HEK293 (cell line): ENCODE data around the gene ERBB4.

Experiments
- BCL11B ChIP-seq: fragments of 450-650 bp; formaldehyde crosslinking; IDR thresholded peaks from 2 replicates; pipeline ENCODE4 v1.5.1; 2016; ENCODE audit warnings: low read depth, missing biosample characterization, missing genetic modification characterization
- FEZF1 ChIP-seq: fragments of 450-650 bp; formaldehyde crosslinking; IDR thresholded peaks from 2 replicates; pipeline ENCODE4 v1.5.1; 2016; ENCODE audit warnings: missing biosample characterization, missing genetic modification characterization
- KLF16 ChIP-seq: fragments of 450-650 bp; formaldehyde crosslinking; IDR thresholded peaks from 2 replicates; pipeline ENCODE4 v1.5.1; 2017; ENCODE audit warnings: missing biosample characterization, missing genetic modification characterization
- KLF8 ChIP-seq: fragments of 450-650 bp; formaldehyde crosslinking; IDR thresholded peaks from 2 replicates; pipeline ENCODE4 v1.5.1; 2016; ENCODE audit warnings: missing biosample characterization, missing genetic modification characterization
- ZFP69B ChIP-seq: fragments of 450-650 bp; formaldehyde crosslinking; IDR thresholded peaks from 2 replicates; pipeline ENCODE4 v1.5.1; 2016; ENCODE audit warnings: missing biosample characterization, missing genetic modification characterization
- ZNF146 ChIP-seq: fragments of 450-650 bp; formaldehyde crosslinking; IDR thresholded peaks from 2 replicates; pipeline ENCODE4 v1.5.1; 2016; ENCODE audit warnings: missing biosample characterization, missing genetic modification characterization
- ZNF221 ChIP-seq: fragments of 450-650 bp; formaldehyde crosslinking; IDR thresholded peaks from 2 replicates; pipeline ENCODE4 v1.5.1; 2017; ENCODE audit warnings: missing biosample characterization, missing genetic modification characterization, borderline replicate concordance
- ZNF423 ChIP-seq: fragments of 450-650 bp; formaldehyde crosslinking; IDR thresholded peaks from 2 replicates; pipeline ENCODE4 v1.5.1; 2016; ENCODE audit warnings: missing biosample characterization, missing genetic modification characterization
- ZNF529 ChIP-seq: fragments of 450-650 bp; formaldehyde crosslinking; IDR thresholded peaks from 2 replicates; pipeline ENCODE4 v1.5.1; 2017; ENCODE audit warnings: missing genetic modification characterization, missing biosample characterization; ENCODE audit not compliant: insufficient replicate concordance
- ZNF548 ChIP-seq: fragments of 450-650 bp; formaldehyde crosslinking; IDR thresholded peaks from 2 replicates; pipeline ENCODE4 v1.5.1; 2016; ENCODE audit warnings: missing biosample characterization, missing genetic modification characterization
- ZNF610 ChIP-seq: fragments of 450-650 bp; formaldehyde crosslinking; IDR thresholded peaks from 2 replicates; pipeline ENCODE4 v1.5.1; 2016; ENCODE audit warnings: missing biosample characterization, missing genetic modification characterization, borderline replicate concordance
- ZNF843 ChIP-seq: fragments of 450-650 bp; formaldehyde crosslinking; IDR thresholded peaks from 2 replicates; pipeline ENCODE4 v1.5.1; 2016; ENCODE audit warnings: missing biosample characterization, missing genetic modification characterization
- ZXDB ChIP-seq: fragments of 450-650 bp; formaldehyde crosslinking; IDR thresholded peaks from 2 replicates; pipeline ENCODE4 v1.5.1; 2016; ENCODE audit warnings: missing biosample characterization, missing genetic modification characterization
- TF ChIP-seq, protein P1 (sequence below): fragments of 450-650 bp; formaldehyde crosslinking; IDR thresholded peaks from 2 replicates; pipeline ENCODE4 v1.5.1; 2016; ENCODE audit warnings: missing biosample characterization, missing genetic modification characterization, borderline replicate concordance
- TF ChIP-seq, protein P2 (sequence below): fragments of 450-650 bp; formaldehyde crosslinking; IDR thresholded peaks from 2 replicates; pipeline ENCODE4 v1.5.1; 2016; ENCODE audit warnings: missing biosample characterization, missing genetic modification characterization, borderline replicate concordance
- TF ChIP-seq, protein P3 (sequence below): fragments of 450-650 bp; formaldehyde crosslinking; IDR thresholded peaks from 2 replicates; pipeline ENCODE4 v1.5.1; 2016; ENCODE audit warnings: missing biosample characterization, missing genetic modification characterization
- TF ChIP-seq, protein P4 (sequence below): fragments of 450-650 bp; formaldehyde crosslinking; IDR thresholded peaks from 2 replicates; pipeline ENCODE4 v1.5.1; 2016; ENCODE audit warnings: missing biosample characterization, missing genetic modification characterization
- TF ChIP-seq, protein P5 (sequence below): fragments of 450-650 bp; formaldehyde crosslinking; conservative IDR thresholded peaks from 2 replicates; pipeline ENCODE4 v1.5.1; 2016; ENCODE audit warnings: low read depth, missing biosample characterization, missing genetic modification characterization
- TF ChIP-seq, protein P6 (sequence below): fragments of 450-650 bp; IDR thresholded peaks from 2 replicates; pipeline ENCODE4 v1.5.1; 2018; ENCODE audit warnings: missing biosample characterization, mild to moderate bottlenecking, missing genetic modification characterization

Gene ERBB4

DNA sequence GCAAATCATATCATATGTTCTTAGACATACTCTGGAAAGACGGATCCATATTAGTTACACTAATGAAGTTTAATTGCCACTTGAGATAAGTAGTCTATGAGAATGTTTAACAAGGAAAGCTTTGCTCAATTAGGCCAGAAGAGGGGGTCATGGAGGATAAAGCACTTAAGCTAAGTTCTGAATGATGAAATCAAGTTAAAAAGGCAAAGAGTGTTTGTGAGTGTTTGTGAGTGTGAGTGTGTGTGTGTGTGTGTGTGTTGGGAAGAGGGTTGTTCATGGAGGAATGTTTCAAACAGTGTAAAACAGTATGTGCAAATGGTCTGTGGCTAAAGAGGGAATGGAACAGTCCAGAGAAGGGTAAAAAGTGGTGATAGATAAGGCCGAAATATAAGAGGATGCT is 360.9 kb downstream of the ERBB4 start (continued):
- TF ChIP-seq, protein P1, sequence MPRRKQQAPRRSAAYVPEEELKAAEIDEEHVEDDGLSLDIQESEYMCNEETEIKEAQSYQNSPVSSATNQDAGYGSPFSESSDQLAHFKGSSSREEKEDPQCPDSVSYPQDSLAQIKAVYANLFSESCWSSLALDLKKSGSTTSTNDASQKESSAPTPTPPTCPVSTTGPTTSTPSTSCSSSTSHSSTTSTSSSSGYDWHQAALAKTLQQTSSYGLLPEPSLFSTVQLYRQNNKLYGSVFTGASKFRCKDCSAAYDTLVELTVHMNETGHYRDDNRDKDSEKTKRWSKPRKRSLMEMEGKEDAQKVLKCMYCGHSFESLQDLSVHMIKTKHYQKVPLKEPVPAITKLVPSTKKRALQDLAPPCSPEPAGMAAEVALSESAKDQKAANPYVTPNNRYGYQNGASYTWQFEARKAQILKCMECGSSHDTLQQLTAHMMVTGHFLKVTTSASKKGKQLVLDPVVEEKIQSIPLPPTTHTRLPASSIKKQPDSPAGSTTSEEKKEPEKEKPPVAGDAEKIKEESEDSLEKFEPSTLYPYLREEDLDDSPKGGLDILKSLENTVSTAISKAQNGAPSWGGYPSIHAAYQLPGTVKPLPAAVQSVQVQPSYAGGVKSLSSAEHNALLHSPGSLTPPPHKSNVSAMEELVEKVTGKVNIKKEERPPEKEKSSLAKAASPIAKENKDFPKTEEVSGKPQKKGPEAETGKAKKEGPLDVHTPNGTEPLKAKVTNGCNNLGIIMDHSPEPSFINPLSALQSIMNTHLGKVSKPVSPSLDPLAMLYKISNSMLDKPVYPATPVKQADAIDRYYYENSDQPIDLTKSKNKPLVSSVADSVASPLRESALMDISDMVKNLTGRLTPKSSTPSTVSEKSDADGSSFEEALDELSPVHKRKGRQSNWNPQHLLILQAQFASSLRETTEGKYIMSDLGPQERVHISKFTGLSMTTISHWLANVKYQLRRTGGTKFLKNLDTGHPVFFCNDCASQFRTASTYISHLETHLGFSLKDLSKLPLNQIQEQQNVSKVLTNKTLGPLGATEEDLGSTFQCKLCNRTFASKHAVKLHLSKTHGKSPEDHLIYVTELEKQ (tag by site-specific recombination) = peak; percentile 66; the same call in 1 of the 2 replicates
- peak; percentile 58 for TF ChIP-seq ZXDB (tag by site-specific recombination)
- peak; percentile 69; the same call in 1 of the 2 replicates for TF ChIP-seq BCL11B (tag by site-specific recombination)
- TF ChIP-seq ZNF843 (tag by site-specific recombination) = peak; percentile 87
- TF ChIP-seq, protein P2, sequence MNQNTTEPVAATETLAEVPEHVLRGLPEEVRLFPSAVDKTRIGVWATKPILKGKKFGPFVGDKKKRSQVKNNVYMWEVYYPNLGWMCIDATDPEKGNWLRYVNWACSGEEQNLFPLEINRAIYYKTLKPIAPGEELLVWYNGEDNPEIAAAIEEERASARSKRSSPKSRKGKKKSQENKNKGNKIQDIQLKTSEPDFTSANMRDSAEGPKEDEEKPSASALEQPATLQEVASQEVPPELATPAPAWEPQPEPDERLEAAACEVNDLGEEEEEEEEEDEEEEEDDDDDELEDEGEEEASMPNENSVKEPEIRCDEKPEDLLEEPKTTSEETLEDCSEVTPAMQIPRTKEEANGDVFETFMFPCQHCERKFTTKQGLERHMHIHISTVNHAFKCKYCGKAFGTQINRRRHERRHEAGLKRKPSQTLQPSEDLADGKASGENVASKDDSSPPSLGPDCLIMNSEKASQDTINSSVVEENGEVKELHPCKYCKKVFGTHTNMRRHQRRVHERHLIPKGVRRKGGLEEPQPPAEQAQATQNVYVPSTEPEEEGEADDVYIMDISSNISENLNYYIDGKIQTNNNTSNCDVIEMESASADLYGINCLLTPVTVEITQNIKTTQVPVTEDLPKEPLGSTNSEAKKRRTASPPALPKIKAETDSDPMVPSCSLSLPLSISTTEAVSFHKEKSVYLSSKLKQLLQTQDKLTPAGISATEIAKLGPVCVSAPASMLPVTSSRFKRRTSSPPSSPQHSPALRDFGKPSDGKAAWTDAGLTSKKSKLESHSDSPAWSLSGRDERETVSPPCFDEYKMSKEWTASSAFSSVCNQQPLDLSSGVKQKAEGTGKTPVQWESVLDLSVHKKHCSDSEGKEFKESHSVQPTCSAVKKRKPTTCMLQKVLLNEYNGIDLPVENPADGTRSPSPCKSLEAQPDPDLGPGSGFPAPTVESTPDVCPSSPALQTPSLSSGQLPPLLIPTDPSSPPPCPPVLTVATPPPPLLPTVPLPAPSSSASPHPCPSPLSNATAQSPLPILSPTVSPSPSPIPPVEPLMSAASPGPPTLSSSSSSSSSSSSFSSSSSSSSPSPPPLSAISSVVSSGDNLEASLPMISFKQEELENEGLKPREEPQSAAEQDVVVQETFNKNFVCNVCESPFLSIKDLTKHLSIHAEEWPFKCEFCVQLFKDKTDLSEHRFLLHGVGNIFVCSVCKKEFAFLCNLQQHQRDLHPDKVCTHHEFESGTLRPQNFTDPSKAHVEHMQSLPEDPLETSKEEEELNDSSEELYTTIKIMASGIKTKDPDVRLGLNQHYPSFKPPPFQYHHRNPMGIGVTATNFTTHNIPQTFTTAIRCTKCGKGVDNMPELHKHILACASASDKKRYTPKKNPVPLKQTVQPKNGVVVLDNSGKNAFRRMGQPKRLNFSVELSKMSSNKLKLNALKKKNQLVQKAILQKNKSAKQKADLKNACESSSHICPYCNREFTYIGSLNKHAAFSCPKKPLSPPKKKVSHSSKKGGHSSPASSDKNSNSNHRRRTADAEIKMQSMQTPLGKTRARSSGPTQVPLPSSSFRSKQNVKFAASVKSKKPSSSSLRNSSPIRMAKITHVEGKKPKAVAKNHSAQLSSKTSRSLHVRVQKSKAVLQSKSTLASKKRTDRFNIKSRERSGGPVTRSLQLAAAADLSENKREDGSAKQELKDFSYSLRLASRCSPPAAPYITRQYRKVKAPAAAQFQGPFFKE (tag by site-specific recombination) = no peak
- no peak for TF ChIP-seq ZNF221 (tag by site-specific recombination)
- peak; percentile 91 for TF ChIP-seq FEZF1 (tag by site-specific recombination)
- no peak for TF ChIP-seq ZNF146 (tag by site-specific recombination)
- no peak for TF ChIP-seq ZNF548 (tag by site-specific recombination)
- TF ChIP-seq, protein P3, sequence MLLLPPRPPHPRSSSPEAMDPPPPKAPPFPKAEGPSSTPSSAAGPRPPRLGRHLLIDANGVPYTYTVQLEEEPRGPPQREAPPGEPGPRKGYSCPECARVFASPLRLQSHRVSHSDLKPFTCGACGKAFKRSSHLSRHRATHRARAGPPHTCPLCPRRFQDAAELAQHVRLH (tag by site-specific recombination) = peak; percentile 88
- TF ChIP-seq, protein P4, sequence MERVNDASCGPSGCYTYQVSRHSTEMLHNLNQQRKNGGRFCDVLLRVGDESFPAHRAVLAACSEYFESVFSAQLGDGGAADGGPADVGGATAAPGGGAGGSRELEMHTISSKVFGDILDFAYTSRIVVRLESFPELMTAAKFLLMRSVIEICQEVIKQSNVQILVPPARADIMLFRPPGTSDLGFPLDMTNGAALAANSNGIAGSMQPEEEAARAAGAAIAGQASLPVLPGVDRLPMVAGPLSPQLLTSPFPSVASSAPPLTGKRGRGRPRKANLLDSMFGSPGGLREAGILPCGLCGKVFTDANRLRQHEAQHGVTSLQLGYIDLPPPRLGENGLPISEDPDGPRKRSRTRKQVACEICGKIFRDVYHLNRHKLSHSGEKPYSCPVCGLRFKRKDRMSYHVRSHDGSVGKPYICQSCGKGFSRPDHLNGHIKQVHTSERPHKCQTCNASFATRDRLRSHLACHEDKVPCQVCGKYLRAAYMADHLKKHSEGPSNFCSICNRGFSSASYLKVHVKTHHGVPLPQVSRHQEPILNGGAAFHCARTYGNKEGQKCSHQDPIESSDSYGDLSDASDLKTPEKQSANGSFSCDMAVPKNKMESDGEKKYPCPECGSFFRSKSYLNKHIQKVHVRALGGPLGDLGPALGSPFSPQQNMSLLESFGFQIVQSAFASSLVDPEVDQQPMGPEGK (tag by site-specific recombination) = peak; percentile 69
- TF ChIP-seq ZNF423 (tag by site-specific recombination) = no peak
- TF ChIP-seq ZFP69B (tag by site-specific recombination) = peak; percentile 78
- 0 out of 2 replicates have a peak, but pooled peaks have one; percentile 51 for TF ChIP-seq KLF8 (tag by site-specific recombination)
- TF ChIP-seq, protein P5, sequence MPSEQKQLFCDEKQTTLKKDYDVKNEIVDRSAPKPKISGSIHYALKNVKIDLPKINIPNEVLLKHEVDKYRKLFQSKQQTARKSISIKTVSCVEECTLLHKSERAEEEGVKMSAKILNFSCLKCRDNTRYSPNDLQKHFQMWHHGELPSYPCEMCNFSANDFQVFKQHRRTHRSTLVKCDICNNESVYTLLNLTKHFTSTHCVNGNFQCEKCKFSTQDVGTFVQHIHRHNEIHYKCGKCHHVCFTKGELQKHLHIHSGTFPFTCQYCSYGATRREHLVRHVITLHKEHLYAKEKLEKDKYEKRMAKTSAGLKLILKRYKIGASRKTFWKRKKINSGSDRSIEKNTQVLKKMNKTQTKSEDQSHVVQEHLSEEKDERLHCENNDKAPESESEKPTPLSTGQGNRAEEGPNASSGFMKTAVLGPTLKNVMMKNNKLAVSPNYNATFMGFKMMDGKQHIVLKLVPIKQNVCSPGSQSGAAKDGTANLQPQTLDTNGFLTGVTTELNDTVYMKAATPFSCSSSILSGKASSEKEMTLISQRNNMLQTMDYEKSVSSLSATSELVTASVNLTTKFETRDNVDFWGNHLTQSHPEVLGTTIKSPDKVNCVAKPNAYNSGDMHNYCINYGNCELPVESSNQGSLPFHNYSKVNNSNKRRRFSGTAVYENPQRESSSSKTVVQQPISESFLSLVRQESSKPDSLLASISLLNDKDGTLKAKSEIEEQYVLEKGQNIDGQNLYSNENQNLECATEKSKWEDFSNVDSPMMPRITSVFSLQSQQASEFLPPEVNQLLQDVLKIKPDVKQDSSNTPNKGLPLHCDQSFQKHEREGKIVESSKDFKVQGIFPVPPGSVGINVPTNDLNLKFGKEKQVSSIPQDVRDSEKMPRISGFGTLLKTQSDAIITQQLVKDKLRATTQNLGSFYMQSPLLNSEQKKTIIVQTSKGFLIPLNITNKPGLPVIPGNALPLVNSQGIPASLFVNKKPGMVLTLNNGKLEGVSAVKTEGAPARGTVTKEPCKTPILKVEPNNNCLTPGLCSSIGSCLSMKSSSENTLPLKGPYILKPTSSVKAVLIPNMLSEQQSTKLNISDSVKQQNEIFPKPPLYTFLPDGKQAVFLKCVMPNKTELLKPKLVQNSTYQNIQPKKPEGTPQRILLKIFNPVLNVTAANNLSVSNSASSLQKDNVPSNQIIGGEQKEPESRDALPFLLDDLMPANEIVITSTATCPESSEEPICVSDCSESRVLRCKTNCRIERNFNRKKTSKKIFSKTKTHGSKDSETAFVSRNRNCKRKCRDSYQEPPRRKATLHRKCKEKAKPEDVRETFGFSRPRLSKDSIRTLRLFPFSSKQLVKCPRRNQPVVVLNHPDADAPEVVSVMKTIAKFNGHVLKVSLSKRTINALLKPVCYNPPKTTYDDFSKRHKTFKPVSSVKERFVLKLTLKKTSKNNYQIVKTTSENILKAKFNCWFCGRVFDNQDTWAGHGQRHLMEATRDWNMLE (tag by site-specific recombination) = no peak
- TF ChIP-seq ZNF529 (tag by site-specific recombination) = no peak
- TF ChIP-seq, protein P6, sequence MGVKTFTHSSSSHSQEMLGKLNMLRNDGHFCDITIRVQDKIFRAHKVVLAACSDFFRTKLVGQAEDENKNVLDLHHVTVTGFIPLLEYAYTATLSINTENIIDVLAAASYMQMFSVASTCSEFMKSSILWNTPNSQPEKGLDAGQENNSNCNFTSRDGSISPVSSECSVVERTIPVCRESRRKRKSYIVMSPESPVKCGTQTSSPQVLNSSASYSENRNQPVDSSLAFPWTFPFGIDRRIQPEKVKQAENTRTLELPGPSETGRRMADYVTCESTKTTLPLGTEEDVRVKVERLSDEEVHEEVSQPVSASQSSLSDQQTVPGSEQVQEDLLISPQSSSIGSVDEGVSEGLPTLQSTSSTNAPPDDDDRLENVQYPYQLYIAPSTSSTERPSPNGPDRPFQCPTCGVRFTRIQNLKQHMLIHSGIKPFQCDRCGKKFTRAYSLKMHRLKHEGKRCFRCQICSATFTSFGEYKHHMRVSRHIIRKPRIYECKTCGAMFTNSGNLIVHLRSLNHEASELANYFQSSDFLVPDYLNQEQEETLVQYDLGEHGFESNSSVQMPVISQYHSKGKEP (tag by site-specific recombination) = 0 out of 2 replicates have a peak, but pooled peaks have one; percentile 5
- TF ChIP-seq KLF16 = no peak
- TF ChIP-seq ZNF610 = no peak
